Articular chondrocyte of knee joint (primary cell): ENCODE measurements around the gene PCAT6. TPM values are rescaled to one million over a fixed set of nuclear protein-coding genes. Genes with fewer than 3 reads are reported as not detected.

ENCODE experiments used
- small RNA-seq: library from RNA; depleted of rRNA; stranded (forward); fragments of <200 nt; gene quantifications from one replicate; pipeline ENCODE3, GENCODE V24; 2012
- total RNA-seq: library from RNA; depleted of rRNA; stranded (reverse); fragments of >200 nt; gene quantifications from 2 replicates; pipeline ENCODE4 v1.2.3, GENCODE V29; 2012

Gene PCAT6
- 0.52 and 0.97 TPM in 2 replicates for total RNA-seq

GRCh38 chr1:202810615-202811295 is at the start of gene PCAT6:
TSS of gene PCAT6 (plus strand) at chr1:202810954.

GRCh38 chr1:202807926-202808757 is 2.6 kb upstream of the PCAT6 start, which contains the start of gene KDM5B:
TSS of gene KDM5B (minus strand) at chr1:202808421. CDS start at chr1:202808305, 116 bp downstream.

Small RNA genes within 50 kb of the gene (small RNA-seq; reads per million reads assigned to genes)
- gene AC098934.3: not detected

Other genes with a start within 250 kb of the PCAT6 start
- under 0.01 and 0.11 TPM in 2 replicates for gene SYT2, start 100.5 kb upstream of the PCAT6 start, total RNA-seq
- gene KDM5B, start 2.5 kb upstream of the PCAT6 start, total RNA-seq: 123 and 129 TPM in 2 replicates
- 7.2 and 7.3 TPM in 2 replicates for gene RABIF, start 78.2 kb downstream of the PCAT6 start, total RNA-seq
- gene KLHL12, start 116.3 kb downstream of the PCAT6 start, total RNA-seq: 29.5 and 35.0 TPM in 2 replicates
- gene ADIPOR1, start 147.4 kb downstream of the PCAT6 start, total RNA-seq: 71.1 and 90.7 TPM in 2 replicates
- gene CYB5R1, start 156.3 kb downstream of the PCAT6 start, total RNA-seq: 45.2 and 46.2 TPM in 2 replicates
- 103 TPM in 2 replicates for gene TMEM183A, start 196.4 kb downstream of the PCAT6 start, total RNA-seq
- 29.6 and 50.0 TPM in 2 replicates for gene PPFIA4, start 215.5 kb downstream of the PCAT6 start, total RNA-seq